HAP-1 (cell line): Measurements from ENCODE around the gene RNF25.

Source experiments
- DNase-seq, 2 experiments: peaks; one replicate each; pipeline ENCODE4 v3.0.0-alpha.2; 2016 to 2020; ENCODE audit warnings: low spot score in 2 of 2
- H3K27me3 ChIP-seq: fragments of 250-450 bp; sonication (Bioruptor Pico); 2 replicates; pipeline ENCODE4 v1.5.1; 2020; ENCODE audit warnings: low read depth, mild to moderate bottlenecking, moderate library complexity
- H3K36me3 ChIP-seq: fragments of 250-450 bp; sonication (Bioruptor Pico); replicated peaks from 2 replicates; pipeline ENCODE4 v1.5.1; 2020; ENCODE audit warnings: mild to moderate bottlenecking
- H3K4me1 ChIP-seq: fragments of 250-450 bp; sonication (Bioruptor Pico); 2 replicates; pipeline ENCODE4 v1.5.1; 2020; ENCODE audit warnings: mild to moderate bottlenecking
- H3K4me3 ChIP-seq: fragments of 250-450 bp; sonication (Bioruptor Pico); 2 replicates; pipeline ENCODE4 v1.5.1; 2020; ENCODE audit warnings: mild to moderate bottlenecking, moderate library complexity
- H3K9me3 ChIP-seq: fragments of 250-450 bp; sonication (Bioruptor Pico); 2 replicates; pipeline ENCODE4 v1.5.1; 2020; ENCODE audit warnings: mild to moderate bottlenecking, moderate library complexity
- in situ Hi-C: fragments of 300-500 bp; cut with MboI; formaldehyde crosslinking; loops from 3 replicates; pipeline ENCODE4 v1.14.3; 2020; ENCODE audit warnings: low sequenced_read_pairs, inconsistent platforms, mixed read lengths

The RNF25 gene

GRCh38 chr2:218627939-218628338 lies 43.9 kb downstream of the RNF25 start:
- peaks cover 9% of the 10 kb centered on the region for H3K4me1 ChIP-seq
- H3K27me3 ChIP-seq: peaks cover 10% of the 10 kb centered on the region; the same call in 1 of the 2 replicates
- in situ Hi-C loops: no loop called here
- DNase-seq: no peak
- no peaks in the 10 kb centered on the region for H3K9me3 ChIP-seq
- H3K4me3 ChIP-seq: no peak overlapping the region
- H3K36me3 ChIP-seq: no peaks in the 10 kb centered on the region

- peaks cover 10% of the 10 kb centered on the region; the same call in 1 of the 2 replicates for H3K27me3 ChIP-seq
- no peak for DNase-seq
- peaks cover 3% of the 10 kb centered on the region for H3K4me1 ChIP-seq
- no peak overlapping the region for H3K4me3 ChIP-seq
- no peaks in the 10 kb centered on the region for H3K36me3 ChIP-seq
- no peaks in the 10 kb centered on the region for H3K9me3 ChIP-seq
- in situ Hi-C loops: no loop called here
Measured at GRCh38 chr2:218626369-218626768, 45.4 kb downstream of the RNF25 start.

GRCh38 chr2:218623366-218623705 lies 48.5 kb downstream of the RNF25 start:
- H3K36me3 ChIP-seq: no peaks in the 10 kb centered on the region
- H3K4me3 ChIP-seq: no peak overlapping the region
- H3K4me1 ChIP-seq: no peaks in the 10 kb centered on the region
- in situ Hi-C loops: no loop called here
- DNase-seq: no peak
- no peaks in the 10 kb centered on the region for H3K9me3 ChIP-seq
- peaks cover 8% of the 10 kb centered on the region; the same call in 1 of the 2 replicates for H3K27me3 ChIP-seq

- peaks cover 2% of the 10 kb centered on the region; the same call in 1 of the 2 replicates for H3K27me3 ChIP-seq
- DNase-seq: no peak
- H3K36me3 ChIP-seq: no peaks in the 10 kb centered on the region
- H3K4me3 ChIP-seq: no peak overlapping the region
- H3K4me1 ChIP-seq: no peaks in the 10 kb centered on the region
- in situ Hi-C loops: no loop called here
- H3K9me3 ChIP-seq: no peaks in the 10 kb centered on the region
Measured at GRCh38 chr2:218622606-218623365, 49.0 kb downstream of the RNF25 start.

GRCh38 chr2:218621007-218621406 lies 50.8 kb downstream of the RNF25 start:
- no peak for DNase-seq
- Histone ChIP-seq H3K9me3 (no peaks in the 10 kb centered on the region), H3K4me3 (no peak overlapping the region), H3K36me3 (no peaks in the 10 kb centered on the region), H3K4me1 (no peaks in the 10 kb centered on the region), H3K27me3 (0 out of 2 replicates have a peak, but pooled peaks cover 2% of the 10 kb centered on the region)
- in situ Hi-C loops: no loop called here

- DNase-seq: no peak
- no peaks in the 10 kb centered on the region for H3K36me3 ChIP-seq
- H3K4me1 ChIP-seq: no peaks in the 10 kb centered on the region
- H3K4me3 ChIP-seq: no peak overlapping the region
- H3K27me3 ChIP-seq: 0 out of 2 replicates have a peak, but pooled peaks cover 2% of the 10 kb centered on the region
- H3K9me3 ChIP-seq: no peaks in the 10 kb centered on the region
- in situ Hi-C loops: no loop called here
Measured at GRCh38 chr2:218618102-218618860, 53.5 kb downstream of the RNF25 start.

GRCh38 chr2:218615868-218616315 lies 55.9 kb downstream of the RNF25 start:
- H3K9me3 ChIP-seq: no peaks in the 10 kb centered on the region
- in situ Hi-C loops: no loop called here
- no peak for DNase-seq
- H3K4me1 ChIP-seq: no peaks in the 10 kb centered on the region
- H3K36me3 ChIP-seq: no peaks in the 10 kb centered on the region
- no peak overlapping the region for H3K4me3 ChIP-seq
- peaks cover 12% of the 10 kb centered on the region for H3K27me3 ChIP-seq
